GM21381 (cell line): Measurements from ENCODE around the gene ASB14.
A peak's percentile ranks its signal among the peaks of the same experiment; 100 is the strongest.

Experiments used
- ATAC-seq: cut with Tn5 transposase; IDR thresholded peaks from one replicate; pipeline ENCODE4 v1.9.1; 2021; ENCODE audit warnings: mild to moderate bottlenecking, moderate library complexity; ENCODE audit not compliant: unreplicated experiment

ASB14 gene

DNA sequence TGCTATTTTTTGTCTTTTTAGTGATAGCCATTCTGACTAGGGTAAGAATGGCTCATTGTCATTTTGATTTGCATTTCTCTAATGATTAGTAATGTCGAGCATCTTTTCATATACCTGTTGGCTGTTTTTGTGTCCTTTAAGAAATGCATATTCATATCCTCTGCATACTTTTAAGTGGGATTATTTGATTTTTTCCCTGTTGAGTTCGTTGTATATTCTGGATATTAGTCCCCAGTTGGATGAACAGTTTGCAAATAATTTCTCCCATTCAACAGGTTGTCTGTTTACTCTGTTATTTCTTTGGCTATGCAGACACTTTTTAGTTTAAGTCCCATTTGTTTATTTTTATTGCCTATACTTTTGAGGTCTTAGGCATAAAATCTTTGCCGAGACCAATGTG is 30.6 kb downstream of the ASB14 start:
- ATAC-seq = no peak

DNA sequence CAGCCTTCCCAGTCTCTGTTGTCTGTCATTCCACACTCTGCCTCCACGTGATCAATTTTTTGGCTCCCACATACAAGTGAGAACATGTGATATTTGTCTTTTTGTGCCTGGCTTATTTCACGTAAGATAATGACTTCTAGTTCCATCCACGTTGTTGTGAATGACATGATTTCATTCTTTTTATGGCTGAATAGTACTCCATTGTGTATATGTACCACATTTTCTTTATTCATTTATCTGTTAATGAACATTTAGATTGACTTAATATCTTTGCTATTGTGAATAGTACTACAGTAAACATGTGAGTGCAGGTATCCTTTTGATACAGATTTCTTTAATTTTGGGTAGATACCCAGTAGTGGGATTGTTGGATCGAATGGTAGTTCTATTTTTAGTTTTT is 31.4 kb downstream of the ASB14 start:
- no peak for ATAC-seq

DNA sequence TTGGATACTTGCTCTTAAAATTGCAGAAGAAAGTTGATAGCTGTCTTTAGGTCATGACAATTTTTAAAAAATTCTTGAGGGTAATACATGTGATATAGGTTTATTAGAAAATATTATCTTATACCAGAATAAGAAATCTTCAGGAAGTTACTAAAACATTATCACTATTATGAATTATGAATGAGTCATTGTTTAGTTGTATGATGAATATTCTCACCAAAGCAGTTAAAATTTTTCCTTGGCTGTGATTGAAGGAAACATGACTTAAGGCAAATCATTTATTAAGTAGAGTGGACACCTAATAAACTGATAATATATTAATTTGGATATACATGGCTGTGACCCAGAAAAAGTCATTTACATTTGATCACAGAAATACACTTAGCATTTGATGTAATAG is 34.8 kb downstream of the ASB14 start:
- no peak for ATAC-seq

- ATAC-seq = no peak
These were observed 35.6 kb downstream of the ASB14 start for GRCh38 chr3:57256844-57257243.

GRCh38 chr3:57252404-57252803 is 40.1 kb downstream of the ASB14 start:
- no peak for ATAC-seq

DNA sequence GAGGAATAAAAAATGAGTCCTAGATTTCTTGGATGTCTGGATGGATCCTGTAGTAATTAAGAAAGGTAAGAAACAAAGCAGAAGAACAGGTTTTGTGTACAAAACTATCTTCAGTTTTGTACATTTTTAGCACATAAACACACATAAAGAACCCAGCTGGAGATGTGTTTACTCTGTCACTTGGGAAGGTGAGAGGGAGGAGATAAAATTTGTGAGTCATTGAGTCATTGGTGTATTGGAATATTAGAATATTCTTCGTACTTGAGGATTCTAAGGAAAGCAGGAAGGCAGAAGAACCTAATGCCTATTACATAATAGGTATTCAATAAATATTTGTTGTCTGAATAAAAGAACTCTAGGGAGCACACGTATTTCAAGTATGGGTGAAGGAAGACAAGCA is 47.5 kb downstream of the ASB14 start:
- ATAC-seq = no peak

DNA sequence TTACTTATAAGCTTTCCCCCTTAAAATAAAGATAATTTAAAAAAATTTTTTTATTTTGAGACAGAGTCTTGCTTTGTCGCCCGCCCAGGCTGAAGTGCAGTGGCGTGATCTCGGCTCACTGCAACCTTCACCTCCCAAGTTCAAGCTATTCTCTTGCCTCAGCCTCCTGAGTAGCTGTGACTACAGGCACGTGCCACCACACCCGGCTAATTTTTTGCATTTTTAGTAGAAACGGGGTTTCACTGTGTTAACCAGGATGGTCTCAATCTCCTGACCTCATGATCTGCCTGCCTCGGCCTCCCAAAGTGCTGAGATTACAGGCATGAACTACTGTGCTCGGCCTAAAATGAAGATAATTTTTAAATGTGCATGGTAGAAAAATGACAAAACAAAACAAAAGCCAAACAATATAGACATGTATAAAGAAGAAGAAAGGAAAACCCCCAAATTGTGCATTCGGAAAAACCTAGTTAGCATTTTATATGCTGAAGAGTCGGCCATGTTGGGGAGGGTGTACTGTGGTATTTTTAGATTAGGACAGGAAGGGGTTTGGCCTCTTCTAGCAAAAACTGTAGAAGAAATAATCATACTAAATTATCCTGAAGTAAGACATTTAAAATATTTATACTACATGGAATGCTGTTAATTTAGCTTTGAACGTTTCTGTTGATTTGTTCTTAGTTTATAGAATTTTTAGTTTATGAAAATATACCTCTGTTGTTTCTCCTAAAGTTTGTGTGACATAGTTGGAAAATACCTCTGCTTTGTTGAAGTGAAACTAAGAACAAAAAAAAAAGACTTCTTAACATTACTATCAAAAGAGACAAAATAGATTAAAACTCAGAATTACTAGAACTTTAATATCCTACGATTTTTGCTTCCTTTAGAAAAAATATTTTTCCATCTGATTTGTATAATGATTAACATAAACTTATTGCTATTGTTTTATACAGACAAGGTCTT is 57.6 kb downstream of the ASB14 start:
- no peak for ATAC-seq

DNA sequence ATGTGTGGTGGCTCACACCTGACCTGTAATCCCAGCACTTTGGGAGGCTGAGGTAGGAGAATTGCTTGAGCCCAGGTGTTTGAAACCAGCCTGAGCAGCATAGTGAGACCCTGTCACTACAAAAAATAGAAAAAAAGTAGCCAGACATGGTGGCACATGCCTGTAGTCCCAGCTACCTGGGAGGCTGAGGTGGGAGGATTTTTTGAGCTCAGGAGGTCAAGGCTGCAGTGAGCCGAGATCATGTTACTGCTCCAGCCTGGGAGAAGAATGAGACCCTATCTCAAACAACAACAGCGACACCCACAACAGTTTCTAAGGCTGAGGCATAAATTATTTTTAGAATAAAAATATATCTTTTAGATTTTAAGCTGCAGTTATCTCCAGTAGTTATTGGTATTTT is 58.7 kb downstream of the ASB14 start:
- no peak for ATAC-seq

DNA sequence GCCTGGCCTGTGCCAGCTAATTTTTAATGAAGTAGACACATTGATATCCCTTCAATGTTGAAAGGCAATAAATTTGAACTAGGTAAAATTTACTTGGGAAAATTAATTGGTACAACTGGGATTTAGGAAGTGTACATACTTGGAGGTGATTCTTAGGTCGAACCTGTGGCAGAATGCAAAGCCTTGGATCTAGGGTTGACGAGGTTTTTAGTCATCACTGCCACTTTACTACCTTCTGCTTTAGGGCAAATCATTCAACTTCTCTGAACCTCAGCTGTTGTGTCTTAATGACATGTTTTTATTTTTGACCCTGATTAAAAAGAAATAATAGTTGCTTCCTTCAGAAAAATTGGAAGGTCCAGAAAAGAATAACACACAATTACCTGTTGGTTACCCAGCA is 62.5 kb downstream of the ASB14 start:
- no peak for ATAC-seq

DNA sequence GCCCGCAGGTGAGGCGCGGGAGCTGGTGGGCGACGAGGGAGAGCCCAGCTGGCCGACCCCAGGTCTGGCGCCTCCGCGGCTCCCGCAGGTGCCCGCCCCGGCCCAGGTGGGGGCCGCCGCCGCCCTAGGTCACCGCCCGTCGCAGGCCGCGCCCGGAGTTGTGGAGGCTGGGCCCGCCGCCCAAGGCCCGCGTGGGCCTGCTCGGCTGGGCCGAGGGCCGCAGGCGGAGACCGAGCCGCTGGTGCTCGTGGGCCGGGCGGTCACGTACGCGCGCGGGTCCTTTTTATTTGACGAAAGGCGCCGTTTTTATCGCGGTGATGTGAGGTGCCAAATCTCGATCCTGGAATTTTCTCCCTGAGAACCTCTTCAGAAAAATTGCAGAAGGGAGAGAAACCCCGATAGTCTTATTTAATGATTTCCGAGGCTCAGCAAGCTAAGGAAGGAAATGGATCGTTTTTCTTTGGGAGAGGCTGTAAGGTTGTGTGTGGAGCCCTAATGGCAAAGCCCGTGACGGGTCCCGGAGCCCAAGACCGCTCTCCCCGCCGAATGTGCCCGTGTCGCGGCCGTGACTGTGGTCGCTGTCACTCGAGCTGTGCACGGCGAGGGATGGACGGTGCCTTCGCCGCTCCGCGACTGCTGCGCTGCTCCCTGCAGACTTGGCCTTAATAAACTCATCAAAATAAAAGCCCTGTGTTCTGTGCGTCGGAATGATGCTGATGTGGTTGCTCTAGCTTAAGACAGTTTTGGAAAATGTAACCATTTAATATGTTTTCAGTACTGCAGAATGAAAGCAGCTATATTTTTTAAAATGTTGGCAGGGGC is 64.3 kb downstream of the ASB14 start:
- ATAC-seq = peak; percentile 36

DNA sequence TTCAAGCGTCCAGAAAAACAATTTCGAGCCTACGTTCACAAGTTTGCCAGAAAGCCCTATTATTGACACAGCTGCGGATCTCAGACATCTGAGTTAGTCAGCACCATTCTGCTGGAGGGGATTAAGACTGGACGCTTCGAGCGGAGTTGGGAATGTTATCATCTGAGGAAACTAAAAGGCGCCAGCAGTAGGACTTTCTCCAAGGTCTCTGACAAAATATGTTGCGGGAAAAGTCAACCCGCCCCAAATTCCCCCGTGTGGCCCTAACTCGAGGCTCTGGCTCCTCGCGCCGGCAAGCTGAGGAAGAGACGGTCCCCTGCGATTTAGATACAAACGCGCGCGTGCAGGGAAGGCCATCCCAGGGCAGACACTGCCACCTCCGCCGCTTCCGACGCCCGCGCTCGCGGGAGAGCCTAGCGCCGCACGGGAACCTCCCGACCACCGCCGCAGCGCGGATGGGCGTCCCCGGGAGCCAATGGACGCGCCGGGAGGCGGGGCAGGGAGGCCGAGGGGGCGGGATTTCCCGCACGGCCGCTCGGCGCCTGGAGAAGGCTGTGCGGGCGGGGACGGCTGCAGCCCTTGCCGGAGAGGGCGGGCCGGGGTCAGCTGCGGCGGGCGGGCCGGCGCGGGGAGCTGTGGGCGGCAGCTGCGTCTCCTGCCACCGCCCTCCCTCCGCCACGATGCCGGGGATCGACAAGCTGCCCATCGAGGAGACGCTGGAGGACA is 65.1 kb downstream of the ASB14 start, which contains the start of gene APPL1:
Gene APPL1, plus strand, starts transcription at position 526 of the 726 bp plus-strand sequence. Its CDS starts 155 bp downstream, at position 681.
- peak; percentile 94 for ATAC-seq

- no peak for ATAC-seq
These were observed 66.3 kb downstream of the ASB14 start for GRCh38 chr3:57226176-57226575.

DNA sequence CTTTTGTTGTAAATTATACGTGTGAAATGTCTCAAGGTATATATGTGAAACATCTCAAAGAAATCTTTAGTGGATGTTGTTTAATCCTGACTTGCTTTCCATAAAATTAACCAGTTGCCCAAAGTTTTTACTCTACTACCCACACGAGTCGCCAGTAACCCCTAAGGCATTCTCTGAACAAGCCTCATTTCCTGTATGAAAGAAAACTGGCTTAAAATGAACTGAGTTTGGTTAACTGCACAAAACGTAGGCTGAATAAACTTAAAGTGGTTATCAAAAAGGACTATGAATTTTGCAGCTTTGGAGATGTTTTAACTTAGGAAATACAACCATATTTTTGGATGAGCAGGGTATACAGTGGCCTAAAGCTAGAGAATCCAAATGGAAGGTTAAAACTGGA is 67.6 kb downstream of the ASB14 start:
- ATAC-seq = no peak

GRCh38 chr3:57221883-57222282 is 70.6 kb downstream of the ASB14 start:
- ATAC-seq = no peak
